Lower leg skin (tissue), 4 donors: ENCODE measurements around the gene LY6G6C. TPM values are rescaled to one million over a fixed set of nuclear protein-coding genes. Genes with fewer than 3 reads are reported as not detected.

Experiments
- DNase-seq, 2 donors: peaks; one replicate each; pipeline ENCODE4 v3.0.0-alpha.2; 2019; ENCODE audit warnings: low spot score in 2 of 2
- H3K4me3 ChIP-seq: fragments of 200-600 bp; sonication (generic); 2 replicates; pipeline ENCODE4 v1.5.1; 2017; ENCODE audit warnings: mild to moderate bottlenecking, low read depth; ENCODE audit not compliant: poor library complexity, severe bottlenecking
- CTCF ChIP-seq, 3 donors: fragments of 450-650 bp; IDR thresholded peaks; one replicate each; pipeline ENCODE4 v1.5.1; 2016; ENCODE audit warnings: antibody characterized with exemption in 3 of 3, mild to moderate bottlenecking in 3 of 3, moderate library complexity in 2 of 3
- POLR2A ChIP-seq, 2 donors: fragments of 450-650 bp; IDR thresholded peaks; one replicate each; pipeline ENCODE4 v1.6.1; 2016 to 2017; ENCODE audit warnings: antibody characterized with exemption in 2 of 2, mild to moderate bottlenecking in 1 of 2, moderate library complexity in 1 of 2
- WGBS, 2 donors: methylation state at CpG; one replicate each; pipeline ENCODE4 v1.1.5; 2018; 5-methylcytosine and 5-hydroxymethylcytosine counted together
- intact Hi-C: fragments of 100-400 bp; cut with DNase I; formaldehyde crosslinking; loops from one replicate; pipeline ENCODE4 v1.15.0; 2023; ENCODE audit warnings: low total_unique reads
- total RNA-seq, 4 donors: library from RNA; depleted of rRNA; stranded (reverse); fragments of >200 nt; gene quantifications; one replicate each; pipeline ENCODE4 v1.1.0, GENCODE V29; 2016

LY6G6C gene
- total RNA-seq, 4 donors from 2014 or later = 189 to 513 (median 237) TPM

GRCh38 chr6:31732029-31732428, 10.5 kb upstream of the LY6G6C start:
- intact Hi-C loops = no loop called here
- DNase-seq = no peak
- no peak overlapping the region for H3K4me3 ChIP-seq
- TF ChIP-seq CTCF (IDR thresholded peaks at IDR 0.05) = no peak
- no peak for TF ChIP-seq POLR2A (IDR thresholded peaks at IDR 0.05)
- WGBS, 2 donors = 59 to 62% methylated on average over 3 of the region's 3 CpGs

- intact Hi-C loops = no loop called here
- WGBS, 2 donors = 58 to 66% methylated on average over 11 of the region's 11 CpGs
- DNase-seq = no peak
- no peak overlapping the region for H3K4me3 ChIP-seq
- TF ChIP-seq CTCF (IDR thresholded peaks at IDR 0.05) = no peak
- no peak for TF ChIP-seq POLR2A (IDR thresholded peaks at IDR 0.05)
These were observed 9.1 kb upstream of the LY6G6C start for GRCh38 chr6:31730631-31731086.

DNA sequence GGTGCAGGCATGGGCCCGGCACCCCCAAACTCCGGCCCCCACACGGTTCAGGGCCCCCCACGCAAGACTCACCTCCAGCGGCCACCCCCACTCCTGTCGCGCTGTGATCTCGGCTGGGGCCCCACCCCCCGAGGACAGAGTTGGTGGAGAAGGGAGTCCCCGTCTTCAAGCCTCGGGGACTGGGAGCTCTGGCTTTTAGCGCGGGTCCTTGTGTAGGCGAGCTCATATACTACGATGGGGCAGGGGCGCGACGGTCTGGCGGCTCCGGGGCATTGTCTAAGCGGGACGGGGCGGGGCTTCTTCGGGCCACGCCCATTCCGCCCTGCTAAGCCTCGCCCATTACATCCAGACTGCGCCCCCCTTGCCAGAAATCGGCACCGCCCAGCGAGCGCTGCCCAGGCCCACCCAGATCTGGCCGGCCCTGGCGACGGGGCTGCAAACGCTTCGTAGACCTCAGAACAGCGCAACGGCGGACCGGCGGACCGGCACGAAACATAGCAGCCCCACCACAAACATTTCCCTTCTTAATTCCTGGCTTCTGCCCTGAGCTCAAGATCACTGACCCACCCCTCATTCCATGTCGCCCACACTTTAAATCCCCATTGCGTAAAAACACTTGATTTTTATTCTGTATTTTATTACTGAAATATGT, 8.6 kb upstream of the LY6G6C start:
- peak; percentile 84 to 98 for DNase-seq
- TF ChIP-seq POLR2A (IDR thresholded peaks at IDR 0.05) = no peak
- no peak for TF ChIP-seq CTCF (IDR thresholded peaks at IDR 0.05)
- 3 to 13% methylated on average over 15 to 33 of the region's 46 CpGs for WGBS, 2 donors
- intact Hi-C loops = no loop called here
- H3K4me3 ChIP-seq = peak overlapping the region; percentile 93

DNA sequence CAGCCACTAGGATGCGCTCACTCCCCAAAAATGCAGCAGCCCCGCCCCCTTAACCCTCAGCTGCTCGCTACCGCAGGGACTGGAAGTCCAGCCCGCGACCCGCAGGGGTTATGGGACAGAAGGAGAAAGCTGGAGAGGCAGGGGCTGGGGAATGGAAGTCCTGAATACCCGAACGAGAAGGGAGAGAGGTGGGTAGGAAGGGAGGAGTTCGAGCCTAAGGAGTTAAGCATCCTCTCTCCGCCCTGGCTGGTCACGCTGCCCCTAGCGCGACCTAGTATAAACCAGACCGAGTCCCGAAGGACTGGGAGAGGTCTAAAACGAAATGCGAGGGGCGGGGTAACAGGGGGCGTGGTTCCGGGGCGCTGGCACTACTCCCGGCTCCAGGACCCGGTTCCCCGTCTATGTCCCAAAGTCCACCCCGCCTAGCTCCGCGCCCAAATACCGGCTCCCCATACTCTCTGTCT, 8.0 kb upstream of the LY6G6C start:
- intact Hi-C loops = no loop called here
- WGBS, 2 donors = 0% methylated on average over 22 to 29 of the region's 29 CpGs
- DNase-seq = peak; percentile 92 to 99
- TF ChIP-seq POLR2A (IDR thresholded peaks at IDR 0.05) = no peak
- TF ChIP-seq CTCF (IDR thresholded peaks at IDR 0.05) = peak in 1 of 3 donors; percentile 57
- peak overlapping the region; percentile 93 for H3K4me3 ChIP-seq

DNA sequence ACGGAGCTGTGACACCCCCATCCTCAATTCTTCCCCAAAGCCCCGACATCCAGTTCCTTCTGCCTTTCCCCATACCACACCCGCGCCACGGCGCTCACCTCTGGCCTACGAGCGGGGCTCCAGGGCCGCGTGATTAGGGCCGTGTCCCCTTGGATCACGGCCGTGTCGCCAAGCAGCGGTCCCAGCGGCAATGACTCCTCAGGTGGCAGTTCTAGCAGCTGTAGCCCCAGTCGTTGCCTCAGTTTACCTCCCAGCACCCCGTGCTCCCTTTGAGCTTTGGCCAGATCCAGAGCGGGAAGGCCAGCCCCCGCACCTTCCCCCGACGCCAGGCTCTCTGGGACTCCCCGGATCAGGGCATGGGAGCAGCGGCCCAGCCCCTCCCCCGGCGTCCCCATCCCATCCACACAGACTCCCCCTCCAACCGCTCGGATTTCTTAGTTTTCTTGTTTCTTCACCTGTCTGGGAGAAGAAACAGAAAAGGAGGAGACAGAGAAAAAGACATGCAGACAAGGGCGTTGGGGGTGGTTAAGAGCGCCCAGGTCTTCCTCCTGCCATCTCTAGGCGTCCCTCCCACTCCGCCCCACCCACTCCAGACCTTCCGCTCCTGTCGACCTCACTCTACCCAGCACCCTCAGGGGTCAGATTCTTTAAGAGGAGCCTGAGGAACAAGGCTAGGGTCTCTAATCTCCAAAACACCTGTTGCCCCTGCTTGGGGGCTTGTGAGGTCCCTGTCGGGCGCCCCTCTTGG, 7.4 kb upstream of the LY6G6C start, which contains the start of gene DDAH2:
Gene DDAH2, minus strand, starts transcription at position 533 of the 748 bp plus-strand sequence. Its CDS starts 138 bp downstream, at position 395.
- WGBS, 2 donors = 11 to 19% methylated on average over 36 of the region's 36 CpGs
- peak; percentile 82 to 91 for DNase-seq
- H3K4me3 ChIP-seq = peak within 1 kb of the TSS; percentile 93
- intact Hi-C loops = no loop called here
- TF ChIP-seq CTCF (IDR thresholded peaks at IDR 0.05) (no peak), POLR2A (IDR thresholded peaks at IDR 0.05) (no peak)
